ENCODE results near the gene VIL1.

Gene VIL1

GRCh38 chr2:218421027-218421426, 2.1 kb downstream of the VIL1 start:
- TF ChIP-seq CTCF (IDR thresholded peaks at IDR 0.05; ENCODE audit: low read depth, low read length), result no peak
- in situ Hi-C loops (cut with HindIII; ENCODE audit: low sequenced_read_pairs), result no loop called here
- no peak for DNase-seq (ENCODE audit: low read depth, low spot score)
- H3K4me3 ChIP-seq (ENCODE audit: low read depth, low read length), result no peak overlapping the region

- no peak for TF ChIP-seq CTCF (IDR thresholded peaks at IDR 0.05; ENCODE audit: low read depth, low read length)
- in situ Hi-C loops (cut with HindIII; ENCODE audit: low sequenced_read_pairs), result no loop called here
- no peak overlapping the region for H3K4me3 ChIP-seq (ENCODE audit: low read depth, low read length)
- DNase-seq (ENCODE audit: low read depth, low spot score), result no peak
These were observed 3.6 kb downstream of the VIL1 start for GRCh38 chr2:218422403-218423086.

- TF ChIP-seq CTCF (IDR thresholded peaks at IDR 0.05; ENCODE audit: low read depth, low read length), result no peak
These were observed 4.7 kb downstream of the VIL1 start for GRCh38 chr2:218423584-218423983.

GRCh38 chr2:218425531-218425930, 6.6 kb downstream of the VIL1 start:
- DNase-seq (ENCODE audit: low read depth, low spot score), result no peak
- H3K4me3 ChIP-seq (ENCODE audit: low read depth, low read length), result no peak overlapping the region
- in situ Hi-C loops (cut with HindIII; ENCODE audit: low sequenced_read_pairs), result no loop called here
- no peak for TF ChIP-seq CTCF (IDR thresholded peaks at IDR 0.05; ENCODE audit: low read depth, low read length)

More at GRCh38 chr2:218423584-218423983, 4.7 kb downstream of the VIL1 start:
- no peak for DNase-seq (ENCODE audit: low read depth, low spot score)
- in situ Hi-C loops (cut with HindIII; ENCODE audit: low sequenced_read_pairs), result no loop called here
- H3K4me3 ChIP-seq (ENCODE audit: low read depth, low read length), result no peak overlapping the region

GRCh38 chr2:218427741-218428140, 8.8 kb downstream of the VIL1 start:
- in situ Hi-C loops (cut with HindIII; ENCODE audit: low sequenced_read_pairs), result no loop called here
- DNase-seq (ENCODE audit: low read depth, low spot score), result no peak
- no peak overlapping the region for H3K4me3 ChIP-seq (ENCODE audit: low read depth, low read length)
- no peak for TF ChIP-seq CTCF (IDR thresholded peaks at IDR 0.05; ENCODE audit: low read depth, low read length)

- TF ChIP-seq CTCF (IDR thresholded peaks at IDR 0.05; ENCODE audit: low read depth, low read length), result no peak
- no peak overlapping the region for H3K4me3 ChIP-seq (ENCODE audit: low read depth, low read length)
- no peak for DNase-seq (ENCODE audit: low read depth, low spot score)
- in situ Hi-C loops (cut with HindIII; ENCODE audit: low sequenced_read_pairs), result no loop called here
These were observed 10.1 kb downstream of the VIL1 start for GRCh38 chr2:218428846-218429558.
